GM12878 (cell line): Measurements from ENCODE around the gene STIL. TPM values are rescaled to one million over a fixed set of nuclear protein-coding genes. Genes with fewer than 3 reads are reported as not detected.

Source experiments
- ATAC-seq: fragments of 200-7000 bp; cut with Tn5 transposase; 3 replicates; pipeline ENCODE4 v1.9.1; 2020; ENCODE audit warnings: mild to moderate bottlenecking, moderate library complexity
- BruUV-seq: library from RNA; stranded (reverse); fragments of 400-500 nt; replicated peaks from 2 replicates; lab custom pipeline; 2021; lab: Mats Ljungman, UMichigan
- CTCF ChIA-PET: fragments of 300-600 bp; sonication (Branson Sonifier 250); formaldehyde crosslinking; extraction: SDS; loops from one replicate; lab custom pipeline; 2021; ENCODE audit warnings: inconsistent platforms; lab: Yijun Ruan, JAX
- POLR2A ChIA-PET: fragments of 350-600 bp; formaldehyde crosslinking; extraction: SDS; loops from one replicate; lab custom pipeline; 2021; ENCODE audit warnings: inconsistent platforms; lab: Charles Lee
- RAD21 ChIA-PET: fragments of 300-600 bp; sonication (Branson Sonifier 250); formaldehyde crosslinking; loops from one replicate; lab custom pipeline; 2023; ENCODE audit warnings: antibody characterized with exemption; ENCODE audit not compliant: unreplicated experiment; lab: Charles Lee
- SMC1A ChIA-PET: fragments of 300-600 bp; sonication (Branson Sonifier 250); formaldehyde crosslinking; loops from one replicate; lab custom pipeline; 2023; ENCODE audit not compliant: unreplicated experiment, uncharacterized antibody; lab: Charles Lee
- DNase-seq: peaks from one replicate; pipeline ENCODE4 v3.0.0-alpha.2; 2011; ENCODE audit warnings: low read depth, low spot score
- FAIRE-seq: peaks from 3 replicates; lab custom pipeline; 2011; peaks lifted over from hg19 to GRCh38; lab: Jason Lieb, UNC
- H2AFZ ChIP-seq: 2 replicates; pipeline ENCODE4 v1.6.0; 2011; ENCODE audit warnings: low read depth, low read length, control low read depth; ENCODE audit not compliant: control insufficient read depth
- H3K27ac ChIP-seq: 2 replicates; pipeline ENCODE4 v1.5.1; 2011; ENCODE audit warnings: control low read depth; ENCODE audit not compliant: control insufficient read depth, insufficient read depth
- H3K27me3 ChIP-seq, 2 experiments: replicated peaks in 1 of 2; 2 replicates each; pipeline versions ENCODE4 v1.6.0 to v1.6.1; 2011; ENCODE audit warnings: low read length in 1 of 2; ENCODE audit not compliant: control insufficient read depth in 2 of 2, insufficient read depth in 2 of 2
- H3K36me3 ChIP-seq, 2 experiments: 2 replicates each; pipeline ENCODE4 v1.5.1; 2011; ENCODE audit warnings: low read length in 1 of 2; ENCODE audit not compliant: control insufficient read depth in 2 of 2, insufficient read depth in 2 of 2
- H3K4me1 ChIP-seq: 2 replicates; pipeline ENCODE4 v1.6.1; 2011; ENCODE audit warnings: mild to moderate bottlenecking, low read length, moderate library complexity, mixed read lengths; ENCODE audit not compliant: control insufficient read depth, insufficient read depth
- H3K4me2 ChIP-seq: 2 replicates; pipeline ENCODE4 v1.6.0; 2011; ENCODE audit warnings: control low read depth; ENCODE audit not compliant: control insufficient read depth, insufficient read depth
- H3K4me3 ChIP-seq: fragments of 200-600 bp; sonication (generic); 2 replicates; pipeline ENCODE4 v1.5.1; 2016
- H3K79me2 ChIP-seq: 2 replicates; pipeline ENCODE4 v1.6.0; 2011; ENCODE audit warnings: low read length; ENCODE audit not compliant: control insufficient read depth, insufficient read depth
- H3K9ac ChIP-seq: 2 replicates; pipeline ENCODE4 v1.8.0; 2011; ENCODE audit warnings: low read length, control low read depth, mixed read lengths; ENCODE audit not compliant: control insufficient read depth, insufficient read depth
- H3K9me3 ChIP-seq: replicated peaks from 3 replicates; pipeline ENCODE4 v1.5.1; 2011; ENCODE audit warnings: mild to moderate bottlenecking, low read length; ENCODE audit not compliant: control insufficient read depth, insufficient read depth
- H4K20me1 ChIP-seq: 2 replicates; pipeline ENCODE4 v1.6.0; 2011; ENCODE audit not compliant: control insufficient read depth, insufficient read depth
- ETV6 ChIP-seq, 2 experiments: fragments of 450-650 bp in 1 of 2; IDR thresholded peaks in 1 of 2; conservative IDR thresholded peaks in 1 of 2; 2 replicates each; pipeline ENCODE4 v1.6.1; 2014; ENCODE audit warnings: antibody characterized with exemption in 1 of 2, borderline replicate concordance in 1 of 2, low read depth in 1 of 2, mild to moderate bottlenecking in 1 of 2, moderate library complexity in 1 of 2
- POLR2A ChIP-seq: IDR thresholded peaks from 2 replicates; pipeline ENCODE4 v1.6.1; 2011; ENCODE audit warnings: low read depth, mild to moderate bottlenecking, low read length
- TBL1XR1 ChIP-seq: IDR thresholded peaks from 2 replicates; pipeline ENCODE4 v1.6.1; 2012; ENCODE audit warnings: low read depth, low read length, improper control_type of control experiment
- ZNF274 ChIP-seq: IDR thresholded peaks from one replicate; pipeline ENCODE4 v1.8.0; 2011; ENCODE audit not compliant: insufficient read length, insufficient read depth
- WGBS: methylation state at CpG from one replicate; pipeline ENCODE4 v1.1.6; 2016; ENCODE audit warnings: low lambda C conversion rate; ENCODE audit not compliant: insufficient replicate concordance, insufficient coverage; ENCODE audit errors: missing lambda C conversion rate; 5-methylcytosine and 5-hydroxymethylcytosine counted together
- in situ Hi-C: fragments of 300-500 bp; cut with MboI; formaldehyde crosslinking; loops from 9 replicates; pipeline ENCODE4 v1.14.3; 2018; ENCODE audit warnings: mixed read lengths
- intact Hi-C: fragments of 100-400 bp; cut with micrococcal nuclease; formaldehyde crosslinking; loops from one replicate; pipeline ENCODE4 v1.14.2; 2022; ENCODE audit not compliant: unreplicated experiment
- polyA plus RNA-seq, 11 experiments: library from polyadenylated mRNA; depleted of rRNA in 4 of 11; unstranded in 6 of 11; stranded (reverse) in 5 of 11; fragments of >200 nt; fragmentation: Nextera tagmentation in 4 of 11; fragmentation: Illumina TruSeq in 1 of 11; extraction: Ambion mirVana in 4 of 11; extraction: Trizol in 1 of 11; gene quantifications; 1 replicate in 1 of 11; 2 replicates in 10 of 11; pipeline versions ENCODE4 v1.2.1 to v1.2.3, GENCODE V29; 2011 to 2016; ENCODE audit warnings: inconsistent platforms in 2 of 11, missing spikeins in 2 of 11, low read depth in 1 of 11
- total RNA-seq, 4 experiments: library from RNA; depleted of rRNA in 3 of 4; stranded (reverse); fragments of >200 nt in 3 of 4; fragmentation: Illumina TruSeq in 1 of 4; extraction: Trizol in 1 of 4; gene quantifications; 2 replicates each; pipeline versions ENCODE4 v1.2.1 to v1.2.3, GENCODE V29; 2013 to 2021
- TF ChIP-seq, protein P1 (sequence below): IDR thresholded peaks from 2 replicates; pipeline ENCODE4 v1.6.1; 2011; ENCODE audit warnings: borderline replicate concordance, low read depth, mild to moderate bottlenecking, moderate library complexity, low read length; ENCODE audit not compliant: insufficient read depth, poor library complexity, severe bottlenecking
- TF ChIP-seq, protein P2 (sequence below): fragments of 450-650 bp; IDR thresholded peaks from 2 replicates; pipeline ENCODE4 v1.6.1; 2017; ENCODE audit warnings: mild to moderate bottlenecking

The STIL gene
- total and polyA plus RNA-seq, 10 of the 15 experiments (the other 5 are each of a cell fraction or from before 2014, with no cell fraction given), result 6.0 to 35.1 (median 26.5) TPM

DNA sequence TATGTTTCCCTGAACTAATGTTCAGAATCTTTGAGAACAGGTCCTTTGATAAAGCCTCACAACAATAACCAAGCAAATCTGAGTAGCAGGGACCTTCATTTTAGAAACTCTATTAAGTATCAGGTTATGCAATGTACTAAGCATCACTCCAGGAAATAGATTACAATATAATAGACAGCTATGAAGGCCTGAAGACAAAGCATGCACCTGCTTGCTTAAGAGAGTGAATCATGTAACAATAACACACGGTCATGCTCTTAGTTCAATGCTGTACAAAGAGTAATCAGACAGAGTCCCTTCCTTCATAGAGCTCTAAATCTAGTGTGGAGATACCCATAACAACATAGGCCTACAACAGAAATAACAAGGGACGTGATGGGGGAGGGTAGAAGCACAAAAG is 11.6 kb upstream of the STIL start:
- no TSS peak for BruUV-seq
- CTCF ChIA-PET, result interaction anchor here (0.6 kb wide), 1 partner anchor 1578 kb away, joined by 3 read pairs; no protein-coding TSS in a partner anchor
- no peaks in the 10 kb centered on the region for H3K9me3 ChIP-seq

More for the DNA sequence above, 11.6 kb upstream of the STIL start:
- Histone ChIP-seq H3K4me2 (no peak overlapping the region), H3K27me3 (no peaks in the 10 kb centered on the region), H4K20me1 (no peaks in the 10 kb centered on the region), H3K36me3 (no peaks in the 10 kb centered on the region), H3K4me1 (no peaks in the 10 kb centered on the region), H3K9ac (no peak overlapping the region), H2AFZ (no peak overlapping the region), H3K4me3 (no peak overlapping the region), H3K79me2 (no peaks in the 10 kb centered on the region), H3K27ac (no peak overlapping the region)
- intact Hi-C loops (no loop called here), in situ Hi-C loops (no loop called here)
- ChIA-PET SMC1A (interaction anchor here (0.6 to 2.4 kb wide), 5 partner anchors 9 to 27 kb away, joined by 3 to 7 read pairs (median 4); partner anchors contain the start of gene CMPK1), POLR2A (no interaction called here), RAD21 (no interaction called here)
- TF ChIP-seq TBL1XR1 (no peak), POLR2A (no peak), ETV6 (conservative IDR thresholded peaks at IDR 0.05 in 1 of 2, IDR thresholded peaks at IDR 0.05 in 1 of 2; ENCODE audit: borderline replicate concordance in 1 of 2, low read depth in 1 of 2) (no peak), ZNF274 (no peak)
- TF ChIP-seq, protein P1, sequence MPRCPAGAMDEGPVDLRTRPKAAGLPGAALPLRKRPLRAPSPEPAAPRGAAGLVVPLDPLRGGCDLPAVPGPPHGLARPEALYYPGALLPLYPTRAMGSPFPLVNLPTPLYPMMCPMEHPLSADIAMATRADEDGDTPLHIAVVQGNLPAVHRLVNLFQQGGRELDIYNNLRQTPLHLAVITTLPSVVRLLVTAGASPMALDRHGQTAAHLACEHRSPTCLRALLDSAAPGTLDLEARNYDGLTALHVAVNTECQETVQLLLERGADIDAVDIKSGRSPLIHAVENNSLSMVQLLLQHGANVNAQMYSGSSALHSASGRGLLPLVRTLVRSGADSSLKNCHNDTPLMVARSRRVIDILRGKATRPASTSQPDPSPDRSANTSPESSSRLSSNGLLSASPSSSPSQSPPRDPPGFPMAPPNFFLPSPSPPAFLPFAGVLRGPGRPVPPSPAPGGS, result no peak
- TF ChIP-seq, protein P2, sequence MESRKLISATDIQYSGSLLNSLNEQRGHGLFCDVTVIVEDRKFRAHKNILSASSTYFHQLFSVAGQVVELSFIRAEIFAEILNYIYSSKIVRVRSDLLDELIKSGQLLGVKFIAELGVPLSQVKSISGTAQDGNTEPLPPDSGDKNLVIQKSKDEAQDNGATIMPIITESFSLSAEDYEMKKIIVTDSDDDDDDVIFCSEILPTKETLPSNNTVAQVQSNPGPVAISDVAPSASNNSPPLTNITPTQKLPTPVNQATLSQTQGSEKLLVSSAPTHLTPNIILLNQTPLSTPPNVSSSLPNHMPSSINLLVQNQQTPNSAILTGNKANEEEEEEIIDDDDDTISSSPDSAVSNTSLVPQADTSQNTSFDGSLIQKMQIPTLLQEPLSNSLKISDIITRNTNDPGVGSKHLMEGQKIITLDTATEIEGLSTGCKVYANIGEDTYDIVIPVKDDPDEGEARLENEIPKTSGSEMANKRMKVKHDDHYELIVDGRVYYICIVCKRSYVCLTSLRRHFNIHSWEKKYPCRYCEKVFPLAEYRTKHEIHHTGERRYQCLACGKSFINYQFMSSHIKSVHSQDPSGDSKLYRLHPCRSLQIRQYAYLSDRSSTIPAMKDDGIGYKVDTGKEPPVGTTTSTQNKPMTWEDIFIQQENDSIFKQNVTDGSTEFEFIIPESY, result no peak
- no peak for FAIRE-seq
- no peak for DNase-seq
- WGBS, result 67% methylated on average over 2 of the region's 2 CpGs
- no peak for ATAC-seq
